ENCODE results near the gene ITPKB.
"Not testable (repeated sequence)": the region's sequence is repeated elsewhere in the genome, so short reads cannot be mapped to it uniquely, and the experiment has no call there.

ITPKB gene

DNA sequence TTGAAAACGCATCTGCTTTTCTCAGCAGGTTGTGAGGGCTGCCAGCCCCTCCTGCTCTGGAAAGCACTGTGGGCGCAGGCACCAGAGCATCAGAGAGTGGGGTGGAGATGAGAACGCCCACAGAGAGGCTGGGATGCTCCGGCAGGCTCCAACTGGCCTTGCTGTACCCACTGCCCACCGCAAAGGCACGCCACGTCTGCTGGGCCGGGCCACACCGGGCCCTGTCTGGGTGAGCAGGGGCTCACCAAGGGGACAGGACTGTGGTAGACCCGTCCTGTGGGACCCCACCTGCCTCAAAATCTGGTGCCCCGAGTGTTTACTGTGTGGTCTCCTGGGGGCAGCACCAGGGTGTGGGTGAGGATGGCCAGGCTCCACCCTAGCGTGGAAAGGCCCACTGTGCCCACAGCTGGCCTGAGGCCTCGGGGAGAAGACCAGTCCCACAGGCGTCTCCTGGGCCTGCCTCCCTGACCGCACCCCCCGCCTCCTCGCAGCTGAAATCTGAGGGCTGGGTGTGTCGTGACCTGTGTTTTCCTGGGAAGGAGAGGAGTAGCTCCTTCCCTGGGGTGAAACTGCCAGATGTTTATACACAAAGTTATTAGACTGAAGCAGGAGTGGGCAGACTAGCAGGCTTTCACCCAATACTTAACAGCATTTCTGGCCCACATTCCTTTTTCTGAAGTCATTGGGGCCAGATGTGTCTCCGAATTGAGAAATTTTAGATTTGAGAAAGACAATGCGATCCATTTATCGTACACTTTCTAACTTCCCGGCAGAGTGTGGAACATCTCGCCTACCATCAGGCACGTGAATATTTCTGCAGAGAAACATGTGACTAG, 136.7 kb downstream of the ITPKB start:
- peak; percentile 89 for DNase-seq (ENCODE audit: low read depth)

DNA sequence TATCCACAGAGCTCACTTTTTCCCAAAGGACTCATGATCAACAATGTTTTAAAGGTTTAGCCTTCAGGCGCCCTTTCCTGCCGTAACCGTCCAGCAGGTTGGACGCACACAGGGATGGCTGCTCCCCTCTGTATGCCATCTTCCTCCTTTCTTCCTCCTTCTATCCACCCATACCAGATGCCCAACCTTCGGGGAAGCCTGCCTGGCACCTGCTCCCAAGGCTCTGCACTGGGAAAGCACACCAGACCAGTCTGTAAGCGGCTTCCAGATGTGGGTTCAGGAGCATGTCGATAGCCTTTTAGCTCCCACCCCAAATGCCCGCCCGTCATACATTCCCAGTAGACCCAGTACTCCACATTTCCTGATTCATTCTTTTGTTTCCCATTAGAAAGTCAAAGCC, 137.6 kb downstream of the ITPKB start:
- no peak for DNase-seq (ENCODE audit: low read depth)

GRCh38 chr1:226600254-226600653, 138.8 kb downstream of the ITPKB start:
- no peak for DNase-seq (ENCODE audit: low read depth)

DNA sequence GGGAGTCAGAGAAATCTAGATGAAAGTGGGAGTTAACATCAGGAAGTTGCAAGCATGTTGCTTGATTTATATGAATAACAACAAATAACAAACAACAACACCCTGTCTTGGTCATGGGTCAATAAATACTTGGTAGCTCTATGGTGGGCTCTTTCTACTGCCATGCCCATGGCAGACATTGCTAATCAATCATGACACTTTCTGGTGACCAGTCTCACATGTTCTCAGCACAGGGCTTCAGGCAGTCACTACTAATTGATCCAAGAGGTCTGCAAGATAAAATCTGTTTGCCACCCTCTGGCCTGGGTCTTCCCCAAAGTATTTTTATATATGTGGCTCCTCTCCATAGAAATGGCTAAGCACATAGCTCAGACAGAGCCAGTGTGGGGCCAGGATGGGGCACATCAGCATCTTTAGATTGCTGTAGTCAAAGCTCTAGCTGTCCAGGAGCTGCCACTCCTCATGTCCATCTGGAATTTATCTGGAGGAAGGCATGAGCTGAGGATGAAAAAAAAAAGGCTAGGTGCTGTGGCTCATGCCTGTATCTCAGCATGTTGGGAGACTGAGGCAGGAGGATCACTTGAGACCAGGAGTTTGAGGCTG, 139.3 kb downstream of the ITPKB start:
- DNase-seq (ENCODE audit: low read depth): no peak

GRCh38 chr1:226598955-226599354, 140.1 kb downstream of the ITPKB start:
- not testable (repeated sequence) for DNase-seq (ENCODE audit: low read depth)

GRCh38 chr1:226598455-226598849, 140.6 kb downstream of the ITPKB start:
- no peak for DNase-seq (ENCODE audit: low read depth)

GRCh38 chr1:226597616-226598454, 141.2 kb downstream of the ITPKB start:
- no peak for DNase-seq (ENCODE audit: low read depth)

GRCh38 chr1:226596531-226597165, 142.4 kb downstream of the ITPKB start:
- no peak for DNase-seq (ENCODE audit: low read depth)

DNA sequence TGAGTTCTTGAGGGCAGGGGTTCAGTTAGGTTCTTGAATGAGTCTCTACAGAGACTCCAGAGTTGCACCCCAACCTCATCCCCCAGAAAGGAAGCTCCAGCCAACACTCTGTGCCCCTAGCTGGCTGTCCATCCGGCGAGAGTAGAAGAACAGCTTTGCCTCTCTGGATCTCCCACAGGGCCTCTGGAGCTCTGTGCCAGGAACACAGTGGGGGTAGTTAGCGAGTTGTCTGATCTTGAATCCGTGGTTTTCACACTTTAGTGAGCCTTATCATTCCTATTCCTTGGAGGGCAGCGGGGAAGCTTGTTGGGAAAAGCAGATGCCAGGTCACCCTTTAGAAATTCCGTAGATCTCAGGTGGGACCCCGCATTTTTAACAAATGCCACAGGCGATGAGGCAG, 145.5 kb downstream of the ITPKB start:
- no peak for DNase-seq (ENCODE audit: low read depth)

- no peak for DNase-seq (ENCODE audit: low read depth)
Observed at GRCh38 chr1:226590614-226591013, 148.5 kb downstream of the ITPKB start.

GRCh38 chr1:226589008-226589733, 149.9 kb downstream of the ITPKB start:
- DNase-seq (ENCODE audit: low read depth): no peak

DNA sequence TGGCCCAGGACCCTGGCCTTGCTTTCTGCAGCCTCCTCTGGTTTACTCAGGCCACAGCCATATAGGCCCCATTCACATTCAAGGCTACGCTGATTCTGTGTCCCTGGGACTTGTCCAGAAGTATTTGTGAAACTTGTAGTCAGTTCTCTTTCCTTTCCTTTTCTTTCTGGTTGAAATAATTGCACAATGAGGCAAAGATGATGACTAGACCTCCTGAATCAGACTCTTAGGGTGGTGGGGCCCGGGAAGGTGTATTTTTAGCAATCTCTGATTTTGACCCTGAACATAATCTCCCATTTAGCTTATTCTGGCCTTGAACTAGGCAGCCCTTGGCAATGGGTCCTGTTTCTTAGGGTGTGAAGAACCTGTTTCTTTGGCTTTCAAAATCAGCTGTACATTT, 150.6 kb downstream of the ITPKB start:
- DNase-seq (ENCODE audit: low read depth): no peak

GRCh38 chr1:226586650-226587422, 152.2 kb downstream of the ITPKB start:
- DNase-seq (ENCODE audit: low read depth): no peak

- DNase-seq (ENCODE audit: low read depth): no peak
Observed at GRCh38 chr1:226586116-226586515, 153.0 kb downstream of the ITPKB start.

DNA sequence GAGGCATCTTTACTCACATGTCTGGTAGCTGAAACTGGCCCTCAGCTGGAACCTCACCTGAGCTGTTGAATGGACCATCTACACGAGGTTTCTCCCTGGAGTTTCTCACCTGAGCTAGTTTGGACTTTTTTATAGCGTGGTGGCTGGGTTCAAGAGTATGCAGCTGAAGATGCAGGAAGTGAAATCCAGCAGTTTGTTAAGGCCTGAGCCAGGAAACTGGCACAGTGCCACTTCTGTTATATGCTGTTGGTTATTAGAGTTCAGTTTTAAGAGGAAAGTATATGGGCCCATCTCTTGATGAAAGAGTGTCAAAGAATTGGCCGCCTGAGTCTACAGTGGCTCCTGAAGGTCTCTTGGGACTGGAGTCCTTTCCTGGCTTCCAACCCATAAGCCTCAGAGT, 154.9 kb downstream of the ITPKB start:
- no peak for DNase-seq (ENCODE audit: low read depth)

- DNase-seq (ENCODE audit: low read depth): no peak
Observed at GRCh38 chr1:226582966-226583365, 156.1 kb downstream of the ITPKB start.
